Calu3 (cell line): Measurements from ENCODE around the gene HECW1. TPM values are rescaled to one million over a fixed set of nuclear protein-coding genes. Genes with fewer than 3 reads are reported as not detected.
A peak's percentile ranks its signal among the peaks of the same experiment; 100 is the strongest.

Experiments
- BruUV-seq: library from RNA; stranded (reverse); fragments of 400-500 nt; replicated peaks from 2 replicates; lab custom pipeline; 2021; lab: Mats Ljungman, UMichigan
- CTCF ChIA-PET: fragments of 300-600 bp; sonication (Branson Sonifier 250); formaldehyde crosslinking; loops from one replicate; lab custom pipeline; 2022; ENCODE audit warnings: antibody characterized with exemption; lab: Charles Lee
- DNase-seq: peaks from one replicate; pipeline ENCODE4 v3.0.0; 2022
- H3K27ac Mint-ChIP-seq: one replicate; pipeline ENCODE4 v1.8.0; 2022; ENCODE audit warnings: mixed read lengths; ENCODE audit not compliant: unreplicated experiment
- H3K27me3 Mint-ChIP-seq: one replicate; pipeline ENCODE4 v1.8.0; 2022; ENCODE audit warnings: mixed read lengths; ENCODE audit not compliant: unreplicated experiment
- H3K36me3 Mint-ChIP-seq: one replicate; pipeline ENCODE4 v1.8.0; 2022; ENCODE audit warnings: mild to moderate bottlenecking, moderate library complexity, mixed read lengths; ENCODE audit not compliant: insufficient read depth, unreplicated experiment
- H3K4me1 Mint-ChIP-seq: one replicate; pipeline ENCODE4 v1.8.0; 2022; ENCODE audit warnings: mild to moderate bottlenecking, low read depth, mixed read lengths; ENCODE audit not compliant: unreplicated experiment
- H3K4me3 Mint-ChIP-seq: one replicate; pipeline ENCODE4 v1.8.0; 2022; ENCODE audit warnings: mild to moderate bottlenecking, low read depth, moderate library complexity, mixed read lengths; ENCODE audit not compliant: unreplicated experiment
- H3K9me3 Mint-ChIP-seq: one replicate; pipeline ENCODE4 v1.8.0; 2022; ENCODE audit warnings: low read depth, mixed read lengths; ENCODE audit not compliant: unreplicated experiment
- intact Hi-C: fragments of 100-400 bp; cut with micrococcal nuclease; formaldehyde crosslinking; loops from one replicate; pipeline ENCODE4 v1.10.0; 2022; ENCODE audit not compliant: unreplicated experiment
- total RNA-seq: library from RNA; stranded (reverse); gene quantifications from 2 replicates; pipeline ENCODE4 v1.2.3, GENCODE V29; 2022
- TF ChIP-seq, protein P1 (sequence below): fragments of 200-600 bp; IDR thresholded peaks from one replicate; pipeline ENCODE4 v1.8.0; 2022; ENCODE audit warnings: antibody characterized with exemption; ENCODE audit not compliant: unreplicated experiment

HECW1 gene
- total RNA-seq, 1 experiment from 2014 or later, result 0.33 TPM

DNA sequence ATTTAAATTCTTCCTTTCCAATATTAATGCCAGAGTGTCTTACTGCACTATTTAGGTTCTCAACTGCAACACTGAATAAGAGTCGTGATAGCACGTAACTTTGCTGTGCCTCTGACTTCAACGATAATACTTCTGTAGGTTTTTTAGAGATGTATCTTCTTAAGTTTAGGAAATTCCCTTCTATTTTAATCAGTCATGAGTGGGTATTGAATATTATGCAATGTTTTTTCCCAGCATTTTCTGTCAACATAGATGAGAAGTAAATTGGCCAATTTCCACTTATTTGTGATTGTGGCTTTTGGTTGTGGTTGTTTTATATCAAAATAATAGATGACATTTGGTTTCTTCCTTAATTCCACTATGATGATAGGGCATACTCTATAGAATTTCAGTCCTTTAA lies 463.8 kb downstream of the HECW1 start:
- Mint-ChIP-seq H3K9me3 (no peaks in the 10 kb centered on the region), H3K4me3 (no peak overlapping the region), H3K36me3 (no peaks in the 10 kb centered on the region), H3K27me3 (no peaks in the 10 kb centered on the region), H3K27ac (no peak overlapping the region), H3K4me1 (no peaks in the 10 kb centered on the region)
- intact Hi-C loops, result no loop called here
- TF ChIP-seq, protein P1, sequence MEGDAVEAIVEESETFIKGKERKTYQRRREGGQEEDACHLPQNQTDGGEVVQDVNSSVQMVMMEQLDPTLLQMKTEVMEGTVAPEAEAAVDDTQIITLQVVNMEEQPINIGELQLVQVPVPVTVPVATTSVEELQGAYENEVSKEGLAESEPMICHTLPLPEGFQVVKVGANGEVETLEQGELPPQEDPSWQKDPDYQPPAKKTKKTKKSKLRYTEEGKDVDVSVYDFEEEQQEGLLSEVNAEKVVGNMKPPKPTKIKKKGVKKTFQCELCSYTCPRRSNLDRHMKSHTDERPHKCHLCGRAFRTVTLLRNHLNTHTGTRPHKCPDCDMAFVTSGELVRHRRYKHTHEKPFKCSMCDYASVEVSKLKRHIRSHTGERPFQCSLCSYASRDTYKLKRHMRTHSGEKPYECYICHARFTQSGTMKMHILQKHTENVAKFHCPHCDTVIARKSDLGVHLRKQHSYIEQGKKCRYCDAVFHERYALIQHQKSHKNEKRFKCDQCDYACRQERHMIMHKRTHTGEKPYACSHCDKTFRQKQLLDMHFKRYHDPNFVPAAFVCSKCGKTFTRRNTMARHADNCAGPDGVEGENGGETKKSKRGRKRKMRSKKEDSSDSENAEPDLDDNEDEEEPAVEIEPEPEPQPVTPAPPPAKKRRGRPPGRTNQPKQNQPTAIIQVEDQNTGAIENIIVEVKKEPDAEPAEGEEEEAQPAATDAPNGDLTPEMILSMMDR, result no peak
- CTCF ChIA-PET, result no interaction called here
- no TSS peak for BruUV-seq
- DNase-seq, result no peak

DNA sequence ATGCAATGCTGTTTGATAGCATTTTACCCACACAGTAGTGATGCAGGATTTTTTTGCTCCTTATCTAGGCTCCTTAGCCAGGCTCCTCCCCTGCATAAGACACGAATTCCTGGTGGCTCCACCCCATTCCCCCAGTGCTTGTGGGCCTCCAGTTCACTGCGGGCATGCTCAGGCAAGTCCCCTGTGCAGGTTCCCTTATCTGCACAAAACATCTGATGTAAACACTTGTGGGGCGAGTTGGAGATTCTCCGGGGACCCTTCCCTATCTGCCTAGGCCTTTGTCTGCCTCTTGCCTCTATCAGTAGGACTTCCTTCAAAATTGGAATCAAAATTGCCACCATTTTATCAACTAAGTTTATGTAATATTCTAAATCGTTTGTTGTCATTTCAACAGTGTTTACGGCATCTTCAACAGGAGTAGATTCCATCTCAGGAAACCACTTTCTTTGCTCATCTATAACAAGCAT lies 465.1 kb downstream of the HECW1 start:
- no peaks in the 10 kb centered on the region for H3K9me3 Mint-ChIP-seq
- H3K36me3 Mint-ChIP-seq, result peaks cover 7% of the 10 kb centered on the region
- TF ChIP-seq, protein P1, result no peak
- no peak overlapping the region for H3K4me3 Mint-ChIP-seq
- BruUV-seq, result no TSS peak
- H3K4me1 Mint-ChIP-seq, result peaks cover 10% of the 10 kb centered on the region
- DNase-seq, result no peak
- no peak overlapping the region for H3K27ac Mint-ChIP-seq
- H3K27me3 Mint-ChIP-seq, result no peaks in the 10 kb centered on the region
- CTCF ChIA-PET, result no interaction called here
- intact Hi-C loops, result no loop called here

DNA sequence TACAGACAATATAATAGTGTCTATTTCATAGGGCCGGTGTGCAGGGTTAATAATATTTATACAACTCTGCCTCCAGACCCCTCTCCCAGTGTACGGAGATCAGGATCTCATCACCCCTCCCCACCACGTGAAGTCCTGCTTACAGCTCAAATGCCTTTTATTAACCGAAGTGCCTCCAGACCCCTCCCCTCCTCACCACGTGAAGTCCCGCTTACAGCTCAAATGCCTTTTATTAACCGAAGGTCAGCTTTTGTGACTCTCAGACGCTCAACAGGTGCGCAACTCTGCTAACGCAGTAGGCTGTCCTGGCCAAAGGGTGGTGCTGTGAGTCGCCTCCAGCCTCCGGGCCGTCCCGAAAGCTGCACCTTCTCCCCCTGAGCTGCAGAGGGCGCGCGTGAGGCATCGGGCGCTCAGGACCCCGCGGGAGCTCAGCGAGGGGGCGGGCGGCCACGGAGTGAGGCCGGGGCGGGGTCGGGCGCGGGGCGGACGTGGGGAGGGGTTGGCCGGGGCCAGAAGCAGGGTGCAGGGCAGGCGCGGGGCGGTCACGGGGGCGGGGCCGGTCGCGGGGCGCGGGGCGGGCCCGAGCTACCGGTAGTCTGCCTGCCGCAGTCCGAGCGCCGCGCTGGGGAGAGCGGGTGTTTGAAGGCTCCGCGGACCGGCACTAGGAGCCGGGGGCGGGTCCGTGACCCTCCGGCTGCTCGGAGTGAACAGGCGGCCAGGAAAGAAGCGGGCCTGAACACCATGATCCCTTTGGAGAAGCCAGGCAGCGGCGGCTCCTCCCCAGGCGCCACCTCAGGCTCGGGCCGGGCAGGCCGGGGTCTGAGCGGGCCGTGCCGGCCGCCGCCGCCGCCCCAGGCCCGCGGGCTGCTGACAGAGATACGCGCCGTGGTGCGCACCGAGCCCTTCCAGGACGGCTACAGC lies 470.3 kb downstream of the HECW1 start, which contains the start of gene STK17A:
Gene STK17A (plus strand): TSS at position 606 of the 921 bp plus-strand sequence. CDS start 136 bp downstream, at position 742.
- H3K36me3 Mint-ChIP-seq, result peaks cover 45% of the 10 kb centered on the region
- H3K27ac Mint-ChIP-seq, result peak within 1 kb of the TSS; percentile 86
- H3K9me3 Mint-ChIP-seq, result no peaks in the 10 kb centered on the region
- TF ChIP-seq, protein P1, result peak; percentile 99
- no peaks in the 10 kb centered on the region for H3K27me3 Mint-ChIP-seq
- H3K4me3 Mint-ChIP-seq, result peak within 1 kb of the TSS; percentile 92
- no TSS peak for BruUV-seq
- DNase-seq, result peak; percentile 98
- intact Hi-C loops, result loop anchor here (1.0 to 5.0 kb wide), 6 partner anchors 9 to 256 kb away; no protein-coding TSS in a partner anchor
- CTCF ChIA-PET, result interaction anchor here (0.5 to 4.7 kb wide), 57 partner anchors 8 to 1443 kb away, joined by 3 to 201 read pairs (median 5); partner anchors contain the start of genes COA1, MRPL32, MRPS24 and PSMA2
- H3K4me1 Mint-ChIP-seq, result peaks cover 14% of the 10 kb centered on the region

DNA sequence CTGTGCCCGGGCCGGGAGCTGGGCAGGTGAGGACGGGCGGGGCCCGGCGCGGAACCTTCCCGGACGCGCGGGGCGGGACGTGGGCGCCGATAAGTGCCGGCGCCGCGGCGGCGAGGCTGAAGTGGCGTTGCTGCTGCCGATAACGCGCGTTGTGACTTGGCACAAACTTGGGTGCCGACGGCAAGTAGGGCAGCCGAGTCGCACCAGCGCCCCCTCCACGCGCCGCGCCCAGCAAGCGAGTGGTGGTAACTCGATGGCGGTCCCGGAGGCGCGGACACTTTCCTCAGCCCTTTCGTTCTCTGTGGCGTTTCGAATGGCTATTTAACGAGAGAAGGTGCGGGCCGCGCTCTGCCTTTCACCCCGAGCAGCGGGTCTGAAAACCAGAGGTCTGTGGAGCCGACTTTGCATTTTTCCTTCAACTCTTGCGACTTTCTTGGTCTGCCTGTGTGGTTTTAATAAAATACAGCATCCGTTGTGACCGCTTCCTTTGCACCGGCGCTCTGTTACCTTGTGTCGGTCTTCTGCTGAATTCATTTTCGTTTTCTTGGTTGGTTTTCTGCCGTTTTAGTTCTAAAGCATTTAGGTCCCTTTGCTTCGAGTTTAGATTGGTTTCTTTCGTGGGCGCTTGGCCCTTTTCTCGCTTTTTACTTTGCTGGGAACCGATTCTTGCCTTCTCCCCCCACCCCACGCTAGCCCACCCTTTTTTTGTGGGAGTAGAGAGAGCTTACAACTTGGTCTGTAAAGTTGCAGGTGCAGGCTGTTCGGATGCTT lies 471.2 kb downstream of the HECW1 start:
- peak; percentile 81 for DNase-seq
- H3K27ac Mint-ChIP-seq, result peak overlapping the region; percentile 86
- peaks cover 20% of the 10 kb centered on the region for H3K4me1 Mint-ChIP-seq
- TF ChIP-seq, protein P1, result peak; percentile 14
- no TSS peak for BruUV-seq
- CTCF ChIA-PET, result interaction anchor here (0.6 to 4.7 kb wide), 36 partner anchors 8 to 651 kb away, joined by 3 to 201 read pairs (median 8); partner anchors contain the start of genes COA1, MRPL32, MRPS24 and PSMA2
- intact Hi-C loops, result loop anchor here (1.0 to 5.0 kb wide), 4 partner anchors 8 to 255 kb away; no protein-coding TSS in a partner anchor
- no peaks in the 10 kb centered on the region for H3K9me3 Mint-ChIP-seq
- H3K27me3 Mint-ChIP-seq, result no peaks in the 10 kb centered on the region
- H3K4me3 Mint-ChIP-seq, result peak overlapping the region; percentile 92
- H3K36me3 Mint-ChIP-seq, result peaks cover 45% of the 10 kb centered on the region
